Measurements from ENCODE around the gene NOS3. TPM values are rescaled to one million over a fixed set of nuclear protein-coding genes. Genes with fewer than 3 reads are reported as not detected.

The NOS3 gene
- total and polyA plus RNA-seq, 9 of the 15 experiments (the other 6 are each of a cell fraction or from before 2014, with no cell fraction given), result 1.1 to 121 (median 23.6) TPM

DNA sequence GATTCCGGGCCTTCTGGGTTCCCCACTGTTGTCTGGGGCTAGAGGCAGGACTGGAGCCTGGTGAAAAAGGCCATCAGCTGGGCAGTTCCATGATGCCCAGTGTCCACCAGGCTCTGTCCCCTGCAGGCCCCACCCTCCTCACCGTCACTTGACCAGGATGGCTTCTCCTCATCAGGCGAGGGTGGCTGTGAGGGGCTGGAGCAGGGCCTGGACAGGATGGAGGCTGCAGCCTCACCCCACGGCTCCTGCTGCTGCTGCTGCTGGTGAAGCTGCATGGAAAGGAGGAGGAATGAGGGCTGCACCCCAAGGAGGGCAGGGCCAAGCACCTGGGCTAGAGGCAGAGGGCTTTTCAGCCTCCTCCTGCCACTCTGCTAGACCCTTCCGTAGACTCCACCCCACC, 25.1 kb downstream of the NOS3 start:
- POLR2A ChIA-PET, result interaction anchor here (1.6 to 4.8 kb wide), 3 partner anchors 10 to 54 kb away, joined by 4 to 33 read pairs (median 8); partner anchors contain the start of gene ABCB8
- no TSS peak for BruUV-seq (replicated peaks)
- no peak for FAIRE-seq
- Histone ChIP-seq H3K9me1 (ENCODE audit: control insufficient read depth, insufficient read depth, low read length) (no peaks in the 10 kb centered on the region), H3K4me2 (ENCODE audit: insufficient read depth, low read length) (no peak overlapping the region), H3K4me3 (no peak overlapping the region), H4K20me1 (replicated peaks; ENCODE audit: control insufficient read depth, insufficient read depth, low read length) (no peaks in the 10 kb centered on the region), H3K9me3 (replicated peaks; ENCODE audit: control insufficient read depth, insufficient read depth, low read depth, low read length) (no peaks in the 10 kb centered on the region), H3K4me1 (replicated peaks in 1 of 2; ENCODE audit: control insufficient read depth in 2 of 2, insufficient read depth in 2 of 2, low read length in 2 of 2) (peaks cover 35 to 81% of the 10 kb centered on the region in 2 experiments), H3K27ac (ENCODE audit: extremely low read depth, low read depth, low read length) (no peak overlapping the region), H2AFZ (ENCODE audit: low read depth, low read length) (no peak overlapping the region), H3K27me3 (ENCODE audit: control insufficient read depth in 2 of 2, insufficient read depth in 2 of 2, low read length in 2 of 2) (no peaks in the 10 kb centered on the region; a peak in 1 of 5 replicates), H3K9ac (ENCODE audit: insufficient read depth in 1 of 2, low read depth in 2 of 2, low read length in 2 of 2) (peak overlapping the region in 1 of 2 experiments; percentile 93; a peak in 1 of 4 replicates), H3K36me3 (ENCODE audit: control insufficient read depth, insufficient read depth, low read length) (peaks cover 40% of the 10 kb centered on the region; the same call in 2 of the 3 replicates), H3K79me2 (ENCODE audit: control insufficient read depth, insufficient read depth, low read length) (peaks cover 22% of the 10 kb centered on the region)
- in situ Hi-C loops (cut with MboI), result no loop called here
- CTCF ChIA-PET (ENCODE audit: low intra/inter-chr PET ratio), result no interaction called here
- intact Hi-C loops (cut with micrococcal nuclease), result loop anchor here (10.0 kb wide), 1 partner anchor 159 kb away; no protein-coding TSS in a partner anchor
- TF ChIP-seq POLR2G (IDR thresholded peaks at IDR 0.05; ENCODE audit: low read depth, low read length), result peak; percentile 50
- no peak for TF ChIP-seq BMI1 (IDR thresholded peaks at IDR 0.05; ENCODE audit: low read length)
- TF ChIP-seq TGIF2 (CRISPR knock-in tag; IDR thresholded peaks at IDR 0.05), result 0 out of 2 replicates have a peak, but pooled peaks have one; percentile 44
- no peak for TF ChIP-seq RBM34 (IDR thresholded peaks at IDR 0.05; ENCODE audit: borderline replicate concordance, insufficient read depth, low read length)
- TF ChIP-seq ZNF134 (CRISPR knock-in tag; conservative IDR thresholded peaks at IDR 0.05), result peak; percentile 92
- TF ChIP-seq CREB1 (IDR thresholded peaks at IDR 0.05), result no peak
- peak; percentile 34; the same call in 1 of the 2 replicates for TF ChIP-seq CREB1 (CRISPR knock-in tag; IDR thresholded peaks at IDR 0.05)
- peak; percentile 50 for TF ChIP-seq RBFOX2 (IDR thresholded peaks at IDR 0.05; ENCODE audit: low read depth, low read length)
- no peak for TF ChIP-seq ZNF780A (CRISPR knock-in tag; IDR thresholded peaks at IDR 0.05)
- TF ChIP-seq RBBP5 (IDR thresholded peaks at IDR 0.05; ENCODE audit: borderline replicate concordance, insufficient read depth, low read length, poor library complexity, severe bottlenecking), result no peak
- no peak for DNase-seq (ENCODE audit: extremely low read depth in 1 of 4, low spot score in 3 of 4)
- WGBS (ENCODE audit: insufficient coverage, low coverage, missing lambda C conversion rate), result 76% methylated on average over 5 of the region's 5 CpGs
- ATAC-seq, result no peak

Measured in K562 (cell line).